ENCODE results near the gene CNTN1. TPM values are rescaled to one million over a fixed set of nuclear protein-coding genes. Genes with fewer than 3 reads are reported as not detected.
A peak's percentile ranks its signal among the peaks of the same experiment; 100 is the strongest.

Gene CNTN1
- total RNA-seq, 1 donor: 1.7 TPM

GRCh38 chr12:41049033-41049432, 356.8 kb downstream of the CNTN1 start:
- no peak for DNase-seq (ENCODE audit: low read depth)
- no peak overlapping the region for H3K4me3 ChIP-seq (ENCODE audit: low read depth, low read length)
- TF ChIP-seq, protein P1, sequence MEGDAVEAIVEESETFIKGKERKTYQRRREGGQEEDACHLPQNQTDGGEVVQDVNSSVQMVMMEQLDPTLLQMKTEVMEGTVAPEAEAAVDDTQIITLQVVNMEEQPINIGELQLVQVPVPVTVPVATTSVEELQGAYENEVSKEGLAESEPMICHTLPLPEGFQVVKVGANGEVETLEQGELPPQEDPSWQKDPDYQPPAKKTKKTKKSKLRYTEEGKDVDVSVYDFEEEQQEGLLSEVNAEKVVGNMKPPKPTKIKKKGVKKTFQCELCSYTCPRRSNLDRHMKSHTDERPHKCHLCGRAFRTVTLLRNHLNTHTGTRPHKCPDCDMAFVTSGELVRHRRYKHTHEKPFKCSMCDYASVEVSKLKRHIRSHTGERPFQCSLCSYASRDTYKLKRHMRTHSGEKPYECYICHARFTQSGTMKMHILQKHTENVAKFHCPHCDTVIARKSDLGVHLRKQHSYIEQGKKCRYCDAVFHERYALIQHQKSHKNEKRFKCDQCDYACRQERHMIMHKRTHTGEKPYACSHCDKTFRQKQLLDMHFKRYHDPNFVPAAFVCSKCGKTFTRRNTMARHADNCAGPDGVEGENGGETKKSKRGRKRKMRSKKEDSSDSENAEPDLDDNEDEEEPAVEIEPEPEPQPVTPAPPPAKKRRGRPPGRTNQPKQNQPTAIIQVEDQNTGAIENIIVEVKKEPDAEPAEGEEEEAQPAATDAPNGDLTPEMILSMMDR (IDR thresholded peaks at IDR 0.05; ENCODE audit: insufficient read depth, low read depth, low read length): no peak

DNA sequence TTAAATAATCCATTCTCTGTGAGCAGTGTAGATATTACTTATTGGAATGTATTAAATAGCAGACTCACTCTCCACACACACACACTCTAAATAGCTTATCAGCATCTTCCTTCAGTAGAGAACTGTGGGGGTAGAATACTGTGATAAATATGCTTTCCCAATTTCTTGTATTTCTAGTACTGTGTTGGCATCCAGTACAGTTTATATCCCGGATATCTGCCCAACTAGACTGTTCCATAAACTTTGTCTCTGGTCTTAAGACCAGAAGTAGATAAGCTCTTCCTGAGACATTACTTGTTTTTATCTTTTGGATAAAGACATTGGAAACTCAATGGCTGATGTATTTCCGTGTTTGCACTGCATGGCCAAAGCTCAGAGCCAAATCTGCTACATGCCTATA, 359.7 kb downstream of the CNTN1 start:
- H3K4me3 ChIP-seq (ENCODE audit: low read depth, low read length): no peak overlapping the region
- TF ChIP-seq, protein P1 (IDR thresholded peaks at IDR 0.05; ENCODE audit: insufficient read depth, low read depth, low read length): no peak
- peak; percentile 33 for DNase-seq (ENCODE audit: low read depth)

DNA sequence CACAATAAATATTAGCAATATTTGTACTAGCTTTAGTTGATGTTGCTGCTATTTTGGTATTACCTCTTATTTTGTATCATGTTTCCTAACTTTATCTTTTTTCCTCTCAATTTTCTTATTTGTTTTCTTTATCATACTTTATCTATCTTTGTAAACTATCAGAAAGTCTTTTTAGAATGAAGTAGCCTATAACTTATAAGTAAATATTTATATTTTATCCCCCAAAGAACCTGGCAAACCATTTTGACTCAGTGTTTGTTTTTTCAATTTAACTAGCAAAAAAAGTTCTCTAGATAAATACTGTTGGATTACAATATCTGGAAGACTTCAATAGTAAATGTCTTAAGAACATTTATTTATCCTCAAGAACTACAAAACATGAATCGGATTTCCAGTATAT, 360.2 kb downstream of the CNTN1 start:
- DNase-seq (ENCODE audit: low read depth): peak; percentile 3
- H3K4me3 ChIP-seq (ENCODE audit: low read depth, low read length): no peak overlapping the region
- TF ChIP-seq, protein P1 (IDR thresholded peaks at IDR 0.05; ENCODE audit: insufficient read depth, low read depth, low read length): no peak

DNA sequence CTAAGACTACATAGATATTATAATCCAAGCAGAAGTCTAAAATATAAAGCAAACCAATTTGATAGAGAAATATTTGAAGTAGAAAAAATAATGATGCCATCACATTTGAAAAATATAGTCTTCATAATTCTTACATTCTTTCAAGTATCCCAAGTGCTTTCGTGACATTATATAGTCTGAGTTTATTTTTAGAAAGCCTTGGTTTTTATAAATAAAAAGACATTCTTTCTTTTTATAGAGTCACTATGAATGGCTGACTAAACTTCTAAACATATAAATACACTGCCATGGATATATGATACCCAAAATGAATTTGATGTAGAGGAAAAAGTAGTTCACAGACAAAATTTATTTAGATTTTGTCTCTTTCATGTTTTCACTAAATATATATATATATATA, 360.8 kb downstream of the CNTN1 start:
- TF ChIP-seq, protein P1 (IDR thresholded peaks at IDR 0.05; ENCODE audit: insufficient read depth, low read depth, low read length): no peak
- no peak for DNase-seq (ENCODE audit: low read depth)
- H3K4me3 ChIP-seq (ENCODE audit: low read depth, low read length): no peak overlapping the region

GRCh38 chr12:41055875-41056577, 363.8 kb downstream of the CNTN1 start:
- TF ChIP-seq, protein P1 (IDR thresholded peaks at IDR 0.05; ENCODE audit: insufficient read depth, low read depth, low read length): no peak
- H3K4me3 ChIP-seq (ENCODE audit: low read depth, low read length): no peak overlapping the region
- peak; percentile 12 for DNase-seq (ENCODE audit: low read depth)

- DNase-seq (ENCODE audit: low read depth): no peak
- TF ChIP-seq, protein P1 (IDR thresholded peaks at IDR 0.05; ENCODE audit: insufficient read depth, low read depth, low read length): no peak
- H3K4me3 ChIP-seq (ENCODE audit: low read depth, low read length): no peak overlapping the region
Observed at GRCh38 chr12:41058266-41058665, 366.0 kb downstream of the CNTN1 start.

DNA sequence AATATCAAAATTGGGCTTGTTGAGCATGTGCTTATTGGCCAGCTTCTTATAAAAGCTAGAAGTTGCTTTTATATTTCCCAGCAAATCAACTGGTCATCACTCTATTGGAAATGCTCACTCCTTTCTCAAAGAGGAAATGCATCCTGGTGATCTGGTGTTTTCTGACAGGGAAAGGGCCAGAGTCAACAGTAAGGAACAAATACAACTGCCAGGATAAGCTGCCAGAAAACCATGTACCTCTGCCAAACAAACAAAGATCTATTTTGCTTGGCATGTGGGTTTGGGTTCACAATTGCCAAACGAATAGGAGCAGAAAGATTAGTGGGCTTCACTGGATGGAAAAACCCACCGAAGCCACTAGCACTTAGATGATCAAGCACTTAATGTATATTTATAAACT, 369.0 kb downstream of the CNTN1 start:
- no peak overlapping the region for H3K4me3 ChIP-seq (ENCODE audit: low read depth, low read length)
- TF ChIP-seq, protein P1 (IDR thresholded peaks at IDR 0.05; ENCODE audit: insufficient read depth, low read depth, low read length): no peak
- no peak for DNase-seq (ENCODE audit: low read depth)

All from fibroblast of villous mesenchyme (primary cell).